GM12878 (cell line): ENCODE data around the gene DNAI4. TPM values are rescaled to one million over a fixed set of nuclear protein-coding genes. Genes with fewer than 3 reads are reported as not detected.

ENCODE experiments used
- ATAC-seq: fragments of 200-7000 bp; cut with Tn5 transposase; 3 replicates; pipeline ENCODE4 v1.9.1; 2020; ENCODE audit warnings: mild to moderate bottlenecking, moderate library complexity
- BruUV-seq: library from RNA; stranded (reverse); fragments of 400-500 nt; replicated peaks from 2 replicates; lab custom pipeline; 2021; lab: Mats Ljungman, UMichigan
- CTCF ChIA-PET: fragments of 300-600 bp; sonication (Branson Sonifier 250); formaldehyde crosslinking; extraction: SDS; loops from one replicate; lab custom pipeline; 2021; ENCODE audit warnings: inconsistent platforms; lab: Yijun Ruan, JAX
- POLR2A ChIA-PET: fragments of 350-600 bp; formaldehyde crosslinking; extraction: SDS; loops from one replicate; lab custom pipeline; 2021; ENCODE audit warnings: inconsistent platforms; lab: Charles Lee
- RAD21 ChIA-PET: fragments of 300-600 bp; sonication (Branson Sonifier 250); formaldehyde crosslinking; loops from one replicate; lab custom pipeline; 2023; ENCODE audit warnings: antibody characterized with exemption; ENCODE audit not compliant: unreplicated experiment; lab: Charles Lee
- SMC1A ChIA-PET: fragments of 300-600 bp; sonication (Branson Sonifier 250); formaldehyde crosslinking; loops from one replicate; lab custom pipeline; 2023; ENCODE audit not compliant: unreplicated experiment, uncharacterized antibody; lab: Charles Lee
- DNase-seq: peaks from one replicate; pipeline ENCODE4 v3.0.0-alpha.2; 2011; ENCODE audit warnings: low read depth, low spot score
- FAIRE-seq: peaks from 3 replicates; lab custom pipeline; 2011; peaks lifted over from hg19 to GRCh38; lab: Jason Lieb, UNC
- H2AFZ ChIP-seq: 2 replicates; pipeline ENCODE4 v1.6.0; 2011; ENCODE audit warnings: low read depth, low read length, control low read depth; ENCODE audit not compliant: control insufficient read depth
- H3K27ac ChIP-seq: 2 replicates; pipeline ENCODE4 v1.5.1; 2011; ENCODE audit warnings: control low read depth; ENCODE audit not compliant: control insufficient read depth, insufficient read depth
- H3K27me3 ChIP-seq, 2 experiments: replicated peaks in 1 of 2; 2 replicates each; pipeline versions ENCODE4 v1.6.0 to v1.6.1; 2011; ENCODE audit warnings: low read length in 1 of 2; ENCODE audit not compliant: control insufficient read depth in 2 of 2, insufficient read depth in 2 of 2
- H3K36me3 ChIP-seq, 2 experiments: 2 replicates each; pipeline ENCODE4 v1.5.1; 2011; ENCODE audit warnings: low read length in 1 of 2; ENCODE audit not compliant: control insufficient read depth in 2 of 2, insufficient read depth in 2 of 2
- H3K4me1 ChIP-seq: 2 replicates; pipeline ENCODE4 v1.6.1; 2011; ENCODE audit warnings: mild to moderate bottlenecking, low read length, moderate library complexity, mixed read lengths; ENCODE audit not compliant: control insufficient read depth, insufficient read depth
- H3K4me2 ChIP-seq: 2 replicates; pipeline ENCODE4 v1.6.0; 2011; ENCODE audit warnings: control low read depth; ENCODE audit not compliant: control insufficient read depth, insufficient read depth
- H3K4me3 ChIP-seq: fragments of 200-600 bp; sonication (generic); 2 replicates; pipeline ENCODE4 v1.5.1; 2016
- H3K79me2 ChIP-seq: 2 replicates; pipeline ENCODE4 v1.6.0; 2011; ENCODE audit warnings: low read length; ENCODE audit not compliant: control insufficient read depth, insufficient read depth
- H3K9ac ChIP-seq: 2 replicates; pipeline ENCODE4 v1.8.0; 2011; ENCODE audit warnings: low read length, control low read depth, mixed read lengths; ENCODE audit not compliant: control insufficient read depth, insufficient read depth
- H3K9me3 ChIP-seq: replicated peaks from 3 replicates; pipeline ENCODE4 v1.5.1; 2011; ENCODE audit warnings: mild to moderate bottlenecking, low read length; ENCODE audit not compliant: control insufficient read depth, insufficient read depth
- H4K20me1 ChIP-seq: 2 replicates; pipeline ENCODE4 v1.6.0; 2011; ENCODE audit not compliant: control insufficient read depth, insufficient read depth
- CHD1 ChIP-seq: IDR thresholded peaks from 2 replicates; pipeline ENCODE4 v1.6.1; 2012; ENCODE audit warnings: low read depth, low read length, improper control_type of control experiment
- EP300 ChIP-seq, 2 experiments: fragments of 150-350 bp in 1 of 2; IDR thresholded peaks; 2 replicates each; pipeline ENCODE4 v1.6.1; 2011 to 2012; ENCODE audit warnings: low read depth in 2 of 2, low read length in 2 of 2, borderline replicate concordance in 1 of 2, improper control_type of control experiment in 1 of 2, inconsistent platforms in 1 of 2; ENCODE audit not compliant: control insufficient read depth in 1 of 2
- IRF4 ChIP-seq: IDR thresholded peaks from 2 replicates; pipeline ENCODE4 v1.6.1; 2011; ENCODE audit warnings: low read depth, low read length
- JUNB ChIP-seq: IDR thresholded peaks from 2 replicates; pipeline ENCODE4 v1.6.1; 2016; ENCODE audit warnings: antibody characterized with exemption, mild to moderate bottlenecking
- LARP7 ChIP-seq: fragments of 450-650 bp; IDR thresholded peaks from 2 replicates; pipeline ENCODE4 v1.6.1; 2017; ENCODE audit warnings: mild to moderate bottlenecking
- MYB ChIP-seq: fragments of 150-350 bp; IDR thresholded peaks from 2 replicates; pipeline ENCODE4 v1.6.1; 2014; ENCODE audit warnings: mild to moderate bottlenecking, low read depth, low read length, borderline replicate concordance
- RFX5 ChIP-seq: IDR thresholded peaks from 2 replicates; pipeline ENCODE4 v1.6.1; 2011; ENCODE audit warnings: low read depth, low read length, improper control_type of control experiment
- SIN3A ChIP-seq: IDR thresholded peaks from 2 replicates; pipeline ENCODE4 v1.6.1; 2012; ENCODE audit warnings: low read depth, low read length, improper control_type of control experiment
- SIX5 ChIP-seq: IDR thresholded peaks from 2 replicates; pipeline ENCODE4 v1.6.1; 2011; ENCODE audit warnings: mild to moderate bottlenecking, low read depth, low read length, moderate library complexity; ENCODE audit not compliant: severe bottlenecking
- TCF7 ChIP-seq: IDR thresholded peaks from 2 replicates; pipeline ENCODE4 v1.6.1; 2014; ENCODE audit warnings: antibody characterized with exemption, borderline replicate concordance
- WGBS: methylation state at CpG from one replicate; pipeline ENCODE4 v1.1.6; 2016; ENCODE audit warnings: low lambda C conversion rate; ENCODE audit not compliant: insufficient replicate concordance, insufficient coverage; ENCODE audit errors: missing lambda C conversion rate; 5-methylcytosine and 5-hydroxymethylcytosine counted together
- in situ Hi-C: fragments of 300-500 bp; cut with MboI; formaldehyde crosslinking; loops from 9 replicates; pipeline ENCODE4 v1.14.3; 2018; ENCODE audit warnings: mixed read lengths
- intact Hi-C: fragments of 100-400 bp; cut with micrococcal nuclease; formaldehyde crosslinking; loops from one replicate; pipeline ENCODE4 v1.14.2; 2022; ENCODE audit not compliant: unreplicated experiment
- polyA plus RNA-seq, 11 experiments: library from polyadenylated mRNA; depleted of rRNA in 4 of 11; unstranded in 6 of 11; stranded (reverse) in 5 of 11; fragments of >200 nt; fragmentation: Nextera tagmentation in 4 of 11; fragmentation: Illumina TruSeq in 1 of 11; extraction: Ambion mirVana in 4 of 11; extraction: Trizol in 1 of 11; gene quantifications; 1 replicate in 1 of 11; 2 replicates in 10 of 11; pipeline versions ENCODE4 v1.2.1 to v1.2.3, GENCODE V29; 2011 to 2016; ENCODE audit warnings: inconsistent platforms in 2 of 11, missing spikeins in 2 of 11, low read depth in 1 of 11
- total RNA-seq, 4 experiments: library from RNA; depleted of rRNA in 3 of 4; stranded (reverse); fragments of >200 nt in 3 of 4; fragmentation: Illumina TruSeq in 1 of 4; extraction: Trizol in 1 of 4; gene quantifications; 2 replicates each; pipeline versions ENCODE4 v1.2.1 to v1.2.3, GENCODE V29; 2013 to 2021
- TF ChIP-seq, protein P1 (sequence below): fragments of 450-650 bp; IDR thresholded peaks from 2 replicates; pipeline ENCODE4 v1.6.1; 2017; ENCODE audit warnings: mild to moderate bottlenecking, moderate library complexity
- TF ChIP-seq, protein P2 (sequence below): IDR thresholded peaks from 2 replicates; pipeline ENCODE4 v1.6.1; 2012; ENCODE audit warnings: low read depth, low read length, improper control_type of control experiment
- TF ChIP-seq, protein P3 (sequence below): fragments of 450-650 bp; IDR thresholded peaks from 2 replicates; pipeline ENCODE4 v1.6.1; 2017; ENCODE audit warnings: mild to moderate bottlenecking, moderate library complexity
- TF ChIP-seq, protein P4 (sequence below): fragments of 150-350 bp; IDR thresholded peaks from 2 replicates; pipeline ENCODE4 v1.6.1; 2014; ENCODE audit warnings: mild to moderate bottlenecking, low read depth, low read length

DNAI4 gene
- total and polyA plus RNA-seq, 10 of the 15 experiments (the other 5 are each of a cell fraction or from before 2014, with no cell fraction given) = 0.13 to 2.3 (median 0.27) TPM; not detected in 1

DNA sequence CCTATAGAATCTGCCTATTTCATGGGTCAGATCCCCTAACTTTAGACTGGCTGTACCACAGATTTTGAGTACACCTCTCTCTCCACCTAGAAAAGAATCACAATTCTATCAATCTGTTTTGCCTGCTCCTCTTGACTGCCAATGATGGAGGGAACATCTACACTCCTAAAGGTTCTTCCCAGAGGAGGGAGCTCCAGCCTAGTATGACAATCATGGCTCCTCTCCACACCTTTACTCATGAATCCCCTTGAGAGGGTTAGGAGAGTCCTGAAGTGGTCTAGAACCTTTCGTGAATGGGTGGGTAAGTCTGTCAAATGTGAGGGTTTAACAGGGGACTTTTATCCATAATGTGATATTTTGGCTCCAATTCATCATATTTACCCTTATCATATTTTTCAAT, 48.0 kb downstream of the DNAI4 start:
- intact Hi-C loops (no loop called here), in situ Hi-C loops (no loop called here)
- H3K9me3 ChIP-seq = no peaks in the 10 kb centered on the region
- no peaks in the 10 kb centered on the region for H3K27me3 ChIP-seq
- no peak overlapping the region for H2AFZ ChIP-seq
- H3K4me2 ChIP-seq = no peak overlapping the region
- 0% methylated on average over 1 of the region's 1 CpG for WGBS
- no peaks in the 10 kb centered on the region for H4K20me1 ChIP-seq
- H3K4me3 ChIP-seq = no peak overlapping the region
- H3K27ac ChIP-seq = no peak overlapping the region
- FAIRE-seq (no peak), ATAC-seq (no peak), DNase-seq (no peak)
- no peak overlapping the region for H3K9ac ChIP-seq
- ChIA-PET POLR2A (no interaction called here), RAD21 (no interaction called here), SMC1A (no interaction called here), CTCF (interaction anchor here (1.0 kb wide), 1 partner anchor 273 kb away, joined by 3 read pairs; no protein-coding TSS in a partner anchor)
- no peaks in the 10 kb centered on the region for H3K36me3 ChIP-seq
- BruUV-seq = no TSS peak
- no peaks in the 10 kb centered on the region for H3K4me1 ChIP-seq
- no peaks in the 10 kb centered on the region for H3K79me2 ChIP-seq
- no peak for TF ChIP-seq TCF7
- TF ChIP-seq, protein P1, sequence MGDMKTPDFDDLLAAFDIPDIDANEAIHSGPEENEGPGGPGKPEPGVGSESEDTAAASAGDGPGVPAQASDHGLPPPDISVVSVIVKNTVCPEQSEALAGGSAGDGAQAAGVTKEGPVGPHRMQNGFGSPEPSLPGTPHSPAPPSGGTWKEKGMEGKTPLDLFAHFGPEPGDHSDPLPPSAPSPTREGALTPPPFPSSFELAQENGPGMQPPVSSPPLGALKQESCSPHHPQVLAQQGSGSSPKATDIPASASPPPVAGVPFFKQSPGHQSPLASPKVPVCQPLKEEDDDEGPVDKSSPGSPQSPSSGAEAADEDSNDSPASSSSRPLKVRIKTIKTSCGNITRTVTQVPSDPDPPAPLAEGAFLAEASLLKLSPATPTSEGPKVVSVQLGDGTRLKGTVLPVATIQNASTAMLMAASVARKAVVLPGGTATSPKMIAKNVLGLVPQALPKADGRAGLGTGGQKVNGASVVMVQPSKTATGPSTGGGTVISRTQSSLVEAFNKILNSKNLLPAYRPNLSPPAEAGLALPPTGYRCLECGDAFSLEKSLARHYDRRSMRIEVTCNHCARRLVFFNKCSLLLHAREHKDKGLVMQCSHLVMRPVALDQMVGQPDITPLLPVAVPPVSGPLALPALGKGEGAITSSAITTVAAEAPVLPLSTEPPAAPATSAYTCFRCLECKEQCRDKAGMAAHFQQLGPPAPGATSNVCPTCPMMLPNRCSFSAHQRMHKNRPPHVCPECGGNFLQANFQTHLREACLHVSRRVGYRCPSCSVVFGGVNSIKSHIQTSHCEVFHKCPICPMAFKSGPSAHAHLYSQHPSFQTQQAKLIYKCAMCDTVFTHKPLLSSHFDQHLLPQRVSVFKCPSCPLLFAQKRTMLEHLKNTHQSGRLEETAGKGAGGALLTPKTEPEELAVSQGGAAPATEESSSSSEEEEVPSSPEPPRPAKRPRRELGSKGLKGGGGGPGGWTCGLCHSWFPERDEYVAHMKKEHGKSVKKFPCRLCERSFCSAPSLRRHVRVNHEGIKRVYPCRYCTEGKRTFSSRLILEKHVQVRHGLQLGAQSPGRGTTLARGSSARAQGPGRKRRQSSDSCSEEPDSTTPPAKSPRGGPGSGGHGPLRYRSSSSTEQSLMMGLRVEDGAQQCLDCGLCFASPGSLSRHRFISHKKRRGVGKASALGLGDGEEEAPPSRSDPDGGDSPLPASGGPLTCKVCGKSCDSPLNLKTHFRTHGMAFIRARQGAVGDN = no peak
- TF ChIP-seq, protein P2, sequence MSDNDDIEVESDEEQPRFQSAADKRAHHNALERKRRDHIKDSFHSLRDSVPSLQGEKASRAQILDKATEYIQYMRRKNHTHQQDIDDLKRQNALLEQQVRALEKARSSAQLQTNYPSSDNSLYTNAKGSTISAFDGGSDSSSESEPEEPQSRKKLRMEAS = no peak
- TF ChIP-seq SIN3A = no peak
- TF ChIP-seq, protein P3, sequence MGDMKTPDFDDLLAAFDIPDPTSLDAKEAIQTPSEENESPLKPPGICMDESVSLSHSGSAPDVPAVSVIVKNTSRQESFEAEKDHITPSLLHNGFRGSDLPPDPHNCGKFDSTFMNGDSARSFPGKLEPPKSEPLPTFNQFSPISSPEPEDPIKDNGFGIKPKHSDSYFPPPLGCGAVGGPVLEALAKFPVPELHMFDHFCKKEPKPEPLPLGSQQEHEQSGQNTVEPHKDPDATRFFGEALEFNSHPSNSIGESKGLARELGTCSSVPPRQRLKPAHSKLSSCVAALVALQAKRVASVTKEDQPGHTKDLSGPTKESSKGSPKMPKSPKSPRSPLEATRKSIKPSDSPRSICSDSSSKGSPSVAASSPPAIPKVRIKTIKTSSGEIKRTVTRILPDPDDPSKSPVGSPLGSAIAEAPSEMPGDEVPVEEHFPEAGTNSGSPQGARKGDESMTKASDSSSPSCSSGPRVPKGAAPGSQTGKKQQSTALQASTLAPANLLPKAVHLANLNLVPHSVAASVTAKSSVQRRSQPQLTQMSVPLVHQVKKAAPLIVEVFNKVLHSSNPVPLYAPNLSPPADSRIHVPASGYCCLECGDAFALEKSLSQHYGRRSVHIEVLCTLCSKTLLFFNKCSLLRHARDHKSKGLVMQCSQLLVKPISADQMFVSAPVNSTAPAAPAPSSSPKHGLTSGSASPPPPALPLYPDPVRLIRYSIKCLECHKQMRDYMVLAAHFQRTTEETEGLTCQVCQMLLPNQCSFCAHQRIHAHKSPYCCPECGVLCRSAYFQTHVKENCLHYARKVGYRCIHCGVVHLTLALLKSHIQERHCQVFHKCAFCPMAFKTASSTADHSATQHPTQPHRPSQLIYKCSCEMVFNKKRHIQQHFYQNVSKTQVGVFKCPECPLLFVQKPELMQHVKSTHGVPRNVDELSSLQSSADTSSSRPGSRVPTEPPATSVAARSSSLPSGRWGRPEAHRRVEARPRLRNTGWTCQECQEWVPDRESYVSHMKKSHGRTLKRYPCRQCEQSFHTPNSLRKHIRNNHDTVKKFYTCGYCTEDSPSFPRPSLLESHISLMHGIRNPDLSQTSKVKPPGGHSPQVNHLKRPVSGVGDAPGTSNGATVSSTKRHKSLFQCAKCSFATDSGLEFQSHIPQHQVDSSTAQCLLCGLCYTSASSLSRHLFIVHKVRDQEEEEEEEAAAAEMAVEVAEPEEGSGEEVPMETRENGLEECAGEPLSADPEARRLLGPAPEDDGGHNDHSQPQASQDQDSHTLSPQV = no peak
- no peak for TF ChIP-seq SIX5
- no peak for TF ChIP-seq JUNB
- TF ChIP-seq, protein P4, sequence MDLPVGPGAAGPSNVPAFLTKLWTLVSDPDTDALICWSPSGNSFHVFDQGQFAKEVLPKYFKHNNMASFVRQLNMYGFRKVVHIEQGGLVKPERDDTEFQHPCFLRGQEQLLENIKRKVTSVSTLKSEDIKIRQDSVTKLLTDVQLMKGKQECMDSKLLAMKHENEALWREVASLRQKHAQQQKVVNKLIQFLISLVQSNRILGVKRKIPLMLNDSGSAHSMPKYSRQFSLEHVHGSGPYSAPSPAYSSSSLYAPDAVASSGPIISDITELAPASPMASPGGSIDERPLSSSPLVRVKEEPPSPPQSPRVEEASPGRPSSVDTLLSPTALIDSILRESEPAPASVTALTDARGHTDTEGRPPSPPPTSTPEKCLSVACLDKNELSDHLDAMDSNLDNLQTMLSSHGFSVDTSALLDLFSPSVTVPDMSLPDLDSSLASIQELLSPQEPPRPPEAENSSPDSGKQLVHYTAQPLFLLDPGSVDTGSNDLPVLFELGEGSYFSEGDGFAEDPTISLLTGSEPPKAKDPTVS = no peak
- TF ChIP-seq LARP7 = no peak
- TF ChIP-seq RFX5 = no peak
- no peak for TF ChIP-seq IRF4
- TF ChIP-seq CHD1 = no peak
- no peak for TF ChIP-seq EP300 (IDR thresholded peaks at IDR 0.05; ENCODE audit: borderline replicate concordance in 1 of 2, control insufficient read depth in 1 of 2, low read depth in 2 of 2, low read length in 2 of 2)
- no peak for TF ChIP-seq MYB
